Limb (tissue), 2 donors: ENCODE results near the gene CLMN.
"Not testable (repeated sequence)": the region's sequence is repeated elsewhere in the genome, so short reads cannot be mapped to it uniquely, and the experiment has no call there.

ENCODE experiments used
- DNase-seq, 2 donors: peaks; one replicate each; pipeline ENCODE4 v3.0.0-alpha.2; 2016; ENCODE audit errors: extremely low spot score in 2 of 2

Gene CLMN

GRCh38 chr14:95195031-95195430 is 124.7 kb downstream of the CLMN start:
- no peak for DNase-seq

- no peak for DNase-seq
Observed at GRCh38 chr14:95193081-95193480, 126.6 kb downstream of the CLMN start.

GRCh38 chr14:95192311-95192710 is 127.4 kb downstream of the CLMN start:
- no peak for DNase-seq

GRCh38 chr14:95191445-95192199 is 128.1 kb downstream of the CLMN start:
- DNase-seq: no peak

- no peak for DNase-seq
Observed at GRCh38 chr14:95190857-95191256, 128.9 kb downstream of the CLMN start.

- no peak for DNase-seq
Observed at GRCh38 chr14:95190346-95190840, 129.3 kb downstream of the CLMN start.

GRCh38 chr14:95189367-95190132 is 130.2 kb downstream of the CLMN start:
- DNase-seq: peak in 1 of 2 donors; percentile 40

- no peak for DNase-seq
Observed at GRCh38 chr14:95188380-95188779, 131.3 kb downstream of the CLMN start.

- no peak for DNase-seq
Observed at GRCh38 chr14:95185767-95186392, 133.8 kb downstream of the CLMN start.

- no peak for DNase-seq
Observed at GRCh38 chr14:95185033-95185766, 134.5 kb downstream of the CLMN start.

GRCh38 chr14:95184413-95184790 is 135.3 kb downstream of the CLMN start:
- DNase-seq: no peak

GRCh38 chr14:95183532-95184412 is 135.9 kb downstream of the CLMN start:
- no peak for DNase-seq

- no peak for DNase-seq
Observed at GRCh38 chr14:95183082-95183481, 136.6 kb downstream of the CLMN start.

- no peak for DNase-seq
Observed at GRCh38 chr14:95182379-95182778, 137.3 kb downstream of the CLMN start.

GRCh38 chr14:95180966-95181741 is 138.6 kb downstream of the CLMN start:
- DNase-seq: no peak

GRCh38 chr14:95175670-95176069 is 144.0 kb downstream of the CLMN start:
- DNase-seq: not testable (repeated sequence)

- DNase-seq: no peak
Observed at GRCh38 chr14:95174184-95174792, 145.4 kb downstream of the CLMN start.

- DNase-seq: no peak
Observed at GRCh38 chr14:95173518-95173917, 146.2 kb downstream of the CLMN start.

GRCh38 chr14:95167177-95167576 is 152.5 kb downstream of the CLMN start:
- no peak for DNase-seq
